Osteoblast (primary cell): ENCODE data around the gene H2BW1. TPM values are rescaled to one million over a fixed set of nuclear protein-coding genes. Genes with fewer than 3 reads are reported as not detected.
"Not testable (repeated sequence)": the region's sequence is repeated elsewhere in the genome, so short reads cannot be mapped to it uniquely, and the experiment has no call there.

Source experiments
- DNase-seq: peaks from one replicate; pipeline ENCODE4 v3.0.0; 2011; ENCODE audit warnings: low spot score, mixed read lengths; ENCODE audit not compliant: insufficient read length; ENCODE audit errors: missing footprints
- H2AFZ ChIP-seq: 2 replicates; pipeline ENCODE4 v1.6.0; 2011; ENCODE audit warnings: mild to moderate bottlenecking, low read length
- H3K27ac ChIP-seq: 2 replicates; pipeline ENCODE4 v1.5.1; 2011; ENCODE audit warnings: mild to moderate bottlenecking, low read depth, low read length, moderate library complexity
- H3K27me3 ChIP-seq: 2 replicates; pipeline ENCODE4 v1.6.0; 2012; ENCODE audit warnings: mild to moderate bottlenecking, control low read depth, inconsistent platforms, low read length, moderate library complexity; ENCODE audit not compliant: insufficient read depth
- H3K36me3 ChIP-seq: 2 replicates; pipeline ENCODE4 v1.5.1; 2011; ENCODE audit warnings: mild to moderate bottlenecking, low read length, control low read depth, moderate library complexity; ENCODE audit not compliant: insufficient read depth
- H3K4me1 ChIP-seq: 2 replicates; pipeline ENCODE4 v1.5.1; 2011; ENCODE audit warnings: mild to moderate bottlenecking, low read length, control low read depth, moderate library complexity; ENCODE audit not compliant: insufficient read depth
- H3K4me2 ChIP-seq: 2 replicates; pipeline ENCODE4 v1.6.0; 2011; ENCODE audit warnings: mild to moderate bottlenecking, low read length; ENCODE audit not compliant: insufficient read depth
- H3K4me3 ChIP-seq: fragments of 200-600 bp; sonication (generic); 3 replicates; pipeline ENCODE4 v1.5.1; 2012; ENCODE audit warnings: mild to moderate bottlenecking, low read length, inconsistent platforms; ENCODE audit not compliant: insufficient read depth
- H3K79me2 ChIP-seq: 2 replicates; pipeline ENCODE4 v1.6.0; 2012; ENCODE audit warnings: mild to moderate bottlenecking, low read length, control low read depth, inconsistent platforms; ENCODE audit not compliant: insufficient read depth
- H3K9me3 ChIP-seq: 2 replicates; pipeline ENCODE4 v1.5.1; 2011; ENCODE audit warnings: low read depth, low read length, control low read depth
- H4K20me1 ChIP-seq: 2 replicates; pipeline ENCODE4 v1.6.0; 2012; ENCODE audit warnings: mild to moderate bottlenecking, low read length, control low read depth; ENCODE audit not compliant: insufficient read depth
- CTCF ChIP-seq: IDR thresholded peaks from 2 replicates; pipeline ENCODE4 v1.5.1; 2011; ENCODE audit warnings: mild to moderate bottlenecking, low read depth, low read length, moderate library complexity; ENCODE audit errors: extremely low read depth
- total RNA-seq: library from RNA; depleted of rRNA; stranded (reverse); fragments of >200 nt; gene quantifications from 2 replicates; pipeline ENCODE4 v1.2.3, GENCODE V29; 2012

The H2BW1 gene
- total RNA-seq, 1 donor: not detected

GRCh38 chrX:104041003-104041402, 27.5 kb upstream of the H2BW1 start:
- H3K79me2 ChIP-seq: no peaks in the 10 kb centered on the region
- TF ChIP-seq CTCF: no peak
- H3K27ac ChIP-seq: no peak overlapping the region
- no peaks in the 10 kb centered on the region for H4K20me1 ChIP-seq
- peaks cover 9% of the 10 kb centered on the region for H3K27me3 ChIP-seq
- H3K4me2 ChIP-seq: no peak overlapping the region
- H3K36me3 ChIP-seq: no peaks in the 10 kb centered on the region
- H3K4me3 ChIP-seq: no peak overlapping the region
- no peaks in the 10 kb centered on the region for H3K9me3 ChIP-seq
- no peak overlapping the region for H2AFZ ChIP-seq
- no peak for DNase-seq
- no peaks in the 10 kb centered on the region for H3K4me1 ChIP-seq

GRCh38 chrX:104039689-104040505, 26.4 kb upstream of the H2BW1 start, which contains the start of gene H2BW2:
H2BW2 (plus strand) TSS chrX:104039956; CDS start chrX:104039995, 39 bp downstream.
- Histone ChIP-seq H3K4me3 (no peak within 1 kb of the TSS), H3K27ac (no peak within 1 kb of the TSS)
- TF ChIP-seq CTCF: no peak

DNA sequence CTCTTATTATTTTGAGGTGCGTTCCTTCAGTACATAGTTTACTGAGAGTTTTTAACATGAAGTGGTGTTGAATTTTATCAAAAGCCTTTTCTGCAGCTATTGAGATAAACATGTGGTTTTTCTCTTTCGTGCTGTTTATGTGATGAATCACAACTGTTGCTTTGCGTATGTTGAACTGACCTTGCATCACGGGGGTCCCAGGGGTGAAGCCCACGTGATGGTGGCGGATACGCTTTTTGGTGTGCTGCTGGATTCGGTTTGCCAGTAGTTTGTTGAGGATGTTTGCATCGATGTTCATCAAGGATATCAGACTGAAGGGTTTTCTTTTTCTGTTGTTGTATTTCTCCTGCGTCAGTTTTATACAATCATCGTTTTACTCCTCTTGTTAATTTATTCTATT, 4.6 kb upstream of the H2BW1 start:
- H3K4me3 ChIP-seq: no peak overlapping the region
- no peaks in the 10 kb centered on the region for H3K9me3 ChIP-seq
- no peak for DNase-seq
- no peak overlapping the region for H3K27ac ChIP-seq
- no peak overlapping the region for H2AFZ ChIP-seq
- no peak overlapping the region for H3K4me2 ChIP-seq
- H3K4me1 ChIP-seq: no peaks in the 10 kb centered on the region
- H4K20me1 ChIP-seq: no peaks in the 10 kb centered on the region
- no peaks in the 10 kb centered on the region for H3K79me2 ChIP-seq
- no peaks in the 10 kb centered on the region for H3K36me3 ChIP-seq
- H3K27me3 ChIP-seq: no peaks in the 10 kb centered on the region
- TF ChIP-seq CTCF: no peak

More at GRCh38 chrX:104039689-104040505, 26.4 kb upstream of the H2BW1 start, which contains the start of gene H2BW2:
- no peak for DNase-seq
- H3K4me1 ChIP-seq: no peaks in the 10 kb centered on the region
- no peak within 1 kb of the TSS for H3K4me2 ChIP-seq
- no peaks in the 10 kb centered on the region for H3K36me3 ChIP-seq
- peaks cover 9% of the 10 kb centered on the region for H3K27me3 ChIP-seq
- H3K79me2 ChIP-seq: no peaks in the 10 kb centered on the region
- H3K9me3 ChIP-seq: no peaks in the 10 kb centered on the region
- no peaks in the 10 kb centered on the region for H4K20me1 ChIP-seq
- H2AFZ ChIP-seq: no peak within 1 kb of the TSS

GRCh38 chrX:104015576-104015975, 2.1 kb upstream of the H2BW1 start:
- H3K4me3 ChIP-seq, H4K20me1 ChIP-seq, H3K27ac ChIP-seq, H3K79me2 ChIP-seq, H3K4me2 ChIP-seq, H3K9me3 ChIP-seq, DNase-seq, H3K36me3 ChIP-seq, H2AFZ ChIP-seq, H3K27me3 ChIP-seq, H3K4me1 ChIP-seq: not testable (repeated sequence)
